Gastrocnemius medialis (tissue), 4 donors: Measurements from ENCODE around the gene CEND1. TPM values are rescaled to one million over a fixed set of nuclear protein-coding genes. Genes with fewer than 3 reads are reported as not detected.

Source experiments
- ATAC-seq, 2 donors: fragments of 150-250 bp; one replicate each; pipeline ENCODE4 v1.9.1; 2016
- DNase-seq, 2 donors: peaks; one replicate each; pipeline ENCODE4 v3.0.0-alpha.2; 2019
- H3K27ac ChIP-seq, 4 donors: fragments of 200-600 bp; sonication (generic); 1 replicate in 1 of 4; 2 replicates in 3 of 4; pipeline ENCODE4 v1.5.1; 2016 to 2018; ENCODE audit warnings: mild to moderate bottlenecking in 2 of 4, moderate library complexity in 1 of 4
- H3K27me3 ChIP-seq, 3 donors: fragments of 200-600 bp; sonication (generic) in 2 of 3; 1 replicate in 1 of 3; 2 replicates in 2 of 3; pipeline versions ENCODE4 v1.5.1 to v1.6.0; 2016 to 2019; ENCODE audit warnings: mild to moderate bottlenecking in 1 of 3, moderate library complexity in 1 of 3
- H3K36me3 ChIP-seq, 2 donors: fragments of 200-600 bp; sonication (generic) in 1 of 2; one replicate each; pipeline ENCODE4 v1.5.1; 2017 to 2018
- H3K4me1 ChIP-seq, 2 donors: fragments of 200-600 bp; sonication (generic) in 1 of 2; one replicate each; pipeline ENCODE4 v1.5.1; 2016 to 2017; ENCODE audit warnings: mild to moderate bottlenecking in 2 of 2
- H3K4me3 ChIP-seq, 4 donors: fragments of 200-600 bp; sonication (generic) in 3 of 4; 1 replicate in 1 of 4; 2 replicates in 3 of 4; pipeline ENCODE4 v1.5.1; 2016 to 2019; ENCODE audit warnings: mild to moderate bottlenecking in 2 of 4
- H3K9me3 ChIP-seq, 3 donors: fragments of 200-600 bp; sonication (generic) in 2 of 3; 1 replicate in 1 of 3; 2 replicates in 2 of 3; pipeline ENCODE4 v1.5.1; 2016 to 2019
- POLR2A ChIP-seq, 2 donors: fragments of 450-650 bp; IDR thresholded peaks; one replicate each; pipeline ENCODE4 v1.6.1; 2017; ENCODE audit warnings: antibody characterized with exemption in 2 of 2, mild to moderate bottlenecking in 2 of 2, moderate library complexity in 2 of 2
- in situ Hi-C, 4 donors: fragments of 200-750 bp; cut with MboI; loops; one replicate each; pipeline versions ENCODE4 v1.15.0 to v1.8.0; 2017; ENCODE audit warnings: low sequenced_read_pairs in 4 of 4
- intact Hi-C: fragments of 100-400 bp; cut with DNase I; formaldehyde crosslinking; loops from one replicate; pipeline ENCODE4 v1.15.1; 2023; ENCODE audit warnings: low total_unique reads
- total RNA-seq, 4 donors: library from RNA; depleted of rRNA; stranded (reverse); fragments of >200 nt; gene quantifications; one replicate each; pipeline versions ENCODE4 v1.1.0 to v1.2.3, GENCODE V29; 2016
- TF ChIP-seq, protein P1 (sequence below), 5 experiments: fragments of 450-650 bp in 3 of 5; fragments of 200-600 bp in 2 of 5; sonication (generic) in 2 of 5; IDR thresholded peaks in 4 of 5; conservative IDR thresholded peaks in 1 of 5; 1 replicate in 4 of 5; 2 replicates in 1 of 5; pipeline ENCODE4 v1.5.1; 2016 to 2019; ENCODE audit warnings: antibody characterized with exemption in 5 of 5, mild to moderate bottlenecking in 3 of 5, moderate library complexity in 3 of 5

The CEND1 gene
- total RNA-seq, 4 donors from 2014 or later: 0.20 TPM; not detected in 3

DNA sequence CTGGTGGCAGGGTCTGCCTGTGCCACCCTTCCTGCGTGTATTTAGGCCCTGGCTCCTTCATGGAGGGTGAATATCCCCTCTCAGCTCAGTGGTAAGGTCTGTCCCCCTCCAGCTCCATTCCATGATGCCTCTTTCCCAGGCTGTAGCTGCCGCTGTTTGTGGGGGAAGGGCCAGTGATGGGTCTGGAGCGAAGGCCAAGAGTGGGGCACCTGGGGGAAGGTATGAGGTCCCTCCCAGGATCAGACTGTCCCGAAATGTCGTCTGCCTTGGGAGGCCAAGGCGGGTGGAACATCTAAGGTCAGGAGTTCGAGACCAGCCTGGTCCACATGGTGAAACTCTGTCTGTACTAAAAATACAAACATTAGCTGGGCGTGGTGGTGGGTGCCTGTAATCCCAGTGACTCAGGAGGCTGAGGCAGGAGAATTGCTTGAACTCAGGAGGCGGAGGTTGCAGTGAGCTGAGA is 44.0 kb upstream of the CEND1 start:
- in situ Hi-C loops (no loop called here), intact Hi-C loops (loop anchor here (1.0 kb wide), 1 partner anchor 7 kb away; no protein-coding TSS in a partner anchor)
- H3K27ac ChIP-seq: peak overlapping the region; percentile 84 to 97 (median 88)
- peaks cover 13 to 19% (median 14%) of the 10 kb centered on the region in 3 donors for H3K27me3 ChIP-seq
- no peaks in the 10 kb centered on the region for H3K9me3 ChIP-seq
- TF ChIP-seq, protein P1, sequence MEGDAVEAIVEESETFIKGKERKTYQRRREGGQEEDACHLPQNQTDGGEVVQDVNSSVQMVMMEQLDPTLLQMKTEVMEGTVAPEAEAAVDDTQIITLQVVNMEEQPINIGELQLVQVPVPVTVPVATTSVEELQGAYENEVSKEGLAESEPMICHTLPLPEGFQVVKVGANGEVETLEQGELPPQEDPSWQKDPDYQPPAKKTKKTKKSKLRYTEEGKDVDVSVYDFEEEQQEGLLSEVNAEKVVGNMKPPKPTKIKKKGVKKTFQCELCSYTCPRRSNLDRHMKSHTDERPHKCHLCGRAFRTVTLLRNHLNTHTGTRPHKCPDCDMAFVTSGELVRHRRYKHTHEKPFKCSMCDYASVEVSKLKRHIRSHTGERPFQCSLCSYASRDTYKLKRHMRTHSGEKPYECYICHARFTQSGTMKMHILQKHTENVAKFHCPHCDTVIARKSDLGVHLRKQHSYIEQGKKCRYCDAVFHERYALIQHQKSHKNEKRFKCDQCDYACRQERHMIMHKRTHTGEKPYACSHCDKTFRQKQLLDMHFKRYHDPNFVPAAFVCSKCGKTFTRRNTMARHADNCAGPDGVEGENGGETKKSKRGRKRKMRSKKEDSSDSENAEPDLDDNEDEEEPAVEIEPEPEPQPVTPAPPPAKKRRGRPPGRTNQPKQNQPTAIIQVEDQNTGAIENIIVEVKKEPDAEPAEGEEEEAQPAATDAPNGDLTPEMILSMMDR (IDR thresholded peaks at IDR 0.05 in 4 of 5, conservative IDR thresholded peaks at IDR 0.05 in 1 of 5): no peak
- no peak for TF ChIP-seq POLR2A (IDR thresholded peaks at IDR 0.05)
- DNase-seq (peak in 1 of 2 donors; percentile 68), ATAC-seq (peak in 1 of 2 donors; percentile 5)
- peaks cover 0 to 32% of the 10 kb centered on the region in 2 donors for H3K36me3 ChIP-seq
- H3K4me3 ChIP-seq: peak overlapping the region; percentile 63 to 81 (median 68)
- H3K4me1 ChIP-seq: peaks cover 19 to 33% of the 10 kb centered on the region in 2 donors

DNA sequence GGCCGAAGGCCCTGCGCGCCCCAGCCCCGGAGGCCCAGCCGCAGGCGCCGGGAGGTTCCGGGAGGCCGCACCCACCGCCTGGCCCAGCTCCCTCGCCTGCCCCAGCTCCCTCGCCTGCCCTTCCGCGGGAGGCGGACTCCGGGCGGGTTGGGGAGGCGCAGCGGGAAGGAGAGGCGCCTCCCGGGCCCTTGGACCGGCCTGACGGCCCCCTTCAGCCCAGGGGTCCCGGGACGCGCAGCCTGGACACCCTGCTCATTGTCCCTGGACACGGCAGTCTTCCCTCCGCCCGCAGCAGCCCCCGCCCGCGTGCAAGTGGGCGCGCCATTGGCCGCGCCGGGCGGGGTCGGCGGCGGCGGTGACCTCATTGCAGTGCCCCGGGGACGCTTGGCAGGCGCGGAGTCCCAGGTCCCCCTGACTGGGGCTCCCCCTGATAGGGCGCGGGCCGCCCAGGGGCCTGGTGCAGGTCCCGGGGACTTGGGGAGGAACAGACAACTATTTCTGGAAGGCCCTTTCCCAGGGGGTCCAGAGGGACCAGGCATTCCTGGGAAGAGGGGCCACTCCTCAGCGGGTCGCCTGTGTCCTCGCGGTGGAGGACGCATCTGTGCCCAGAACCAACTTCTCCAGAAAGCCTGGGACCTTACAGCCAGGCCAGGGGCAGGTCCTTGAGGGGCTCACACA is 43.4 kb upstream of the CEND1 start:
- Histone ChIP-seq H3K4me1 (peaks cover 20 to 35% of the 10 kb centered on the region in 2 donors), H3K4me3 (peak overlapping the region; percentile 63 to 81 (median 68)), H3K36me3 (peaks cover 0 to 26% of the 10 kb centered on the region in 2 donors), H3K27me3 (peaks cover 13 to 25% (median 20%) of the 10 kb centered on the region in 3 donors), H3K9me3 (no peaks in the 10 kb centered on the region), H3K27ac (peak overlapping the region; percentile 84 to 97 (median 88))
- DNase-seq: peak in 1 of 2 donors; percentile 46
- ATAC-seq: peak; percentile 31 to 51
- in situ Hi-C loops (no loop called here), intact Hi-C loops (loop anchor here (1.0 kb wide), 1 partner anchor 8 kb away; no protein-coding TSS in a partner anchor)
- TF ChIP-seq, protein P1 (IDR thresholded peaks at IDR 0.05 in 4 of 5, conservative IDR thresholded peaks at IDR 0.05 in 1 of 5): no peak
- TF ChIP-seq POLR2A (IDR thresholded peaks at IDR 0.05): peak; percentile 34 to 48

DNA sequence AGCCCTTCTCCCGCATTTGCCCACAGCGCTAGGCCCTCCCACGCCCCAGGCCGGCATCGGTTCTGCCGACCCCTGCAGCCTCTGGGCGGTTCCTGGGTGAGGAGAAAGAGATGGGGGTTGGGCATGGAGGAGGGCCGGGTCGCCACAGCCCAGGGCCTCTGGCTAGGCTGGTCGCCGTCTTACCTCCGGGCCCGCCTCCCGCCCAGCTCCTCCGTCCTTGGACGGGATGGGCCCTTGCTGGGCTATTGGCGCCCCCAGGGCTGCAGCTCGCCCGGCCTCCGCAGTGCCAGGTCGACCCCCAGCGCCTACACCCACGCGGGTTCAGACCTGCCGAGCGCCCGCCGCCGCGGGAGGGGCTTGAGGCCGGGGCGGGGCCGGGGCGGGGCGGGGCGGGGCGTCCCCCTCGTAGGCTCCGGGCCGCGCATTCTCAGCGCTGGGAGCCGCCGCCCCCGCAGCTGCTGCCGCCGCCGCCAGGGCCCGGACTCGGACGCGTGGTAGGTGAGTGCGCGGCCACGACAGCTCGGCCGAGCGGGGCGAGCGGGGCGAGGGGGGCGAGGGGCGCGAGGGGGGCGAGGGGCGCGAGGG is 42.7 kb upstream of the CEND1 start, which contains the start of gene CD151:
Gene CD151, plus strand, starts transcription at position 424 of the 585 bp plus-strand sequence. CDS start 3,118 bp downstream, outside the sequence.
- H3K27me3 ChIP-seq: peaks cover 13 to 27% (median 22%) of the 10 kb centered on the region in 3 donors
- in situ Hi-C loops (no loop called here), intact Hi-C loops (loop anchor here (1.0 kb wide), 1 partner anchor 9 kb away; no protein-coding TSS in a partner anchor)
- peaks cover 0 to 19% of the 10 kb centered on the region in 2 donors for H3K36me3 ChIP-seq
- peak in 1 of 2 donors; percentile 17 for TF ChIP-seq POLR2A (IDR thresholded peaks at IDR 0.05)
- TF ChIP-seq, protein P1 (IDR thresholded peaks at IDR 0.05 in 4 of 5, conservative IDR thresholded peaks at IDR 0.05 in 1 of 5): peak in 1 of 5 experiments; percentile 45
- ATAC-seq: peak; percentile 34 to 65
- H3K27ac ChIP-seq: peak within 1 kb of the TSS; percentile 84 to 97 (median 88)
- H3K4me3 ChIP-seq: peak within 1 kb of the TSS; percentile 63 to 81 (median 68)
- H3K9me3 ChIP-seq: no peaks in the 10 kb centered on the region
- H3K4me1 ChIP-seq: peaks cover 22 to 40% of the 10 kb centered on the region in 2 donors
- DNase-seq: peak in 1 of 2 donors; percentile 44

DNA sequence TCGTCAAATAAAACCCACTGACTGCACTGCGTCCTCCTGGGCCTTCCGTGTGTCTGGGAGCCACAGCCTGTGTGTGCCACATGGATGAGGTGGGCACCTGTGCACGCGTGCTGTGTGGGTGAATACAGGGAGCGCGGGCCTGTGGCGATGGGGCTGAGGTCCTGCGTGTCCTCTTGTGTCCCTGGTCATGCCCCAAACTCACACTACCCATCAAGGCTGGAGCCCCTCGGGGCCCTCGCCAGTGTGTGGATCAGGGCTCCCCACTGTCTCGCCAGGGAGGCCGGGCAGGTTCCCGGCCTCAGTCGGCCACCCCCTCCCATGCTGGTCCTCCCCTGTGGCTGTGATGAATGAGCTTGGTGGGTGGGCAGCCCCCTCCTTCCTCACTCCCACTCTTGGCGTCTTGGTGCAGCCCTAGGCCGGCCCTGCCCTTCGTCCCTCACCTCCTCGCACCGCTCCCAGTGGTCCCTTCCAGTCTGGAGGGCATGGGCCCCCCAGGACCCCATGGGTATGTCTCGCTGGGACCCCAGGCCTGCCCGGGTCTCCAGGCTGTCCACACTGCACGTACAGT is 42.2 kb upstream of the CEND1 start:
- TF ChIP-seq, protein P1 (IDR thresholded peaks at IDR 0.05 in 4 of 5, conservative IDR thresholded peaks at IDR 0.05 in 1 of 5): no peak
- no peak for TF ChIP-seq POLR2A (IDR thresholded peaks at IDR 0.05)
- H3K27me3 ChIP-seq: peaks cover 13 to 31% (median 25%) of the 10 kb centered on the region in 3 donors
- no peaks in the 10 kb centered on the region for H3K9me3 ChIP-seq
- peaks cover 0 to 14% of the 10 kb centered on the region in 2 donors for H3K36me3 ChIP-seq
- peaks cover 22 to 40% of the 10 kb centered on the region in 2 donors for H3K4me1 ChIP-seq
- peak overlapping the region; percentile 50 to 81 (median 64) for H3K4me3 ChIP-seq
- in situ Hi-C loops: no loop called here
- no peak for DNase-seq
- H3K27ac ChIP-seq: peak overlapping the region; percentile 48 to 85 (median 79)
- ATAC-seq: no peak
- intact Hi-C loops: no loop called here
